Fibroblast of upper back skin (primary cell): ENCODE measurements around the gene NSMCE1.
A peak's percentile ranks its signal among the peaks of the same experiment; 100 is the strongest.
"Not testable (repeated sequence)": the region's sequence is repeated elsewhere in the genome, so short reads cannot be mapped to it uniquely, and the experiment has no call there.

Source experiments
- DNase-seq: peaks from one replicate; pipeline ENCODE4 v3.0.0-alpha.2; 2013

Gene NSMCE1

GRCh38 chr16:27211026-27211425, 57.5 kb downstream of the NSMCE1 start:
- DNase-seq: no peak

DNA sequence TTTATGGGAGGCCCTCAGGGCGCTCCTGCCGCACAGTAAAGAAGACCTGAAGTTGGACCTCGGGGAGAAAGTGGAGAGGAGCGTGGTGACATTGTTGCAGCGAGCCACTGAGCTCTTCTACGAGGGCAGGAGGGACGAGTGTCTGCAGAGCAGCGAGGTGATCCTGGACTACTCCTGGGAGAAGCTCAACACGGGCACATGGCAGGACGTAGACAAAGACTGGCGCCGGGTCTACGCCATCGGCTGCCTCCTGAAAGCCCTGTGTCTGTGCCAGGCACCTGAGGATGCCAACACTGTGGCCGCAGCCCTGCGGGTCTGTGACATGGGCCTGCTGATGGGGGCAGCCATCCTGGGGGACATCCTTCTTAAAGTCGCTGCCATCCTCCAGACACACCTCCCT, 58.4 kb downstream of the NSMCE1 start:
- DNase-seq: no peak

DNA sequence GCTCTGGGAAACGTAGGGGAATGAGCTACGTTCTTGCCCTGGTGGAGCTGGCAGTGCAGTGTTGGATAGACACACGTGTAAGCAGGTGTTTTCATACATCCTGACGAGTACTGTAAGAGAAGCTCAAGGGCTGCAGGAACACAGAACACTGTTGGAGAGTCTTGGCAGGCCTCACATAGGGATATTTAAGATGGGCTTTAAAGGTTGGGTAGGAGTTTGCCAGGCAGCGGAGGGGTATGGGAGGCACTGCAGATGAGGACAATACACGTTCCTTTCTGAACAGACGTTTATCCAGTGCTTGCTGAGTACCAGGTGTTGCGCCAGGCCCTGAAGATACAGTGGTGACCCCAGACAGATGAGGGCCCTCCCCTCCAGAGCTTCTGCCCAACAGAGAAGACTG, 59.0 kb downstream of the NSMCE1 start:
- DNase-seq: no peak

DNA sequence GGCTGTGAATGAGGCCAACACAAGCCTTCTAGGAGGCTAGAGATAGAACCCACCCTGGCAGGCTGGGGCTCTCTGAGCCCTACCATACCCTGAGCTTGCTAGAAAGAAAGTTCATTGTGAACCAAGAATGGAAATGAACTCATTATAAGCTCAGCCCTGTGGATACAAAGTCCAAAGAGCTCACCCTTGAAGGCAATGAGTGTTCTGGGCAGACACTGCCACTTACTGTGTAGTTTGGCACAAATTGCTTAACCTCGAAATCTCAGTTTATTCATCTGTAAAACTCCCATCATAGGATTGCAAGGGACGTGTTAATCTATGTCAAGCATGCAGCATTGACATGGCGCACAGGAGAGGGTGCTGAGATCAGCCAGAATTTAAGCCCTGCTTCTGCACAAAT, 59.8 kb downstream of the NSMCE1 start:
- DNase-seq: no peak

GRCh38 chr16:27208081-27208680, 60.4 kb downstream of the NSMCE1 start:
- DNase-seq: no peak

GRCh38 chr16:27207121-27207520, 61.5 kb downstream of the NSMCE1 start:
- DNase-seq: not testable (repeated sequence)

GRCh38 chr16:27205423-27206065, 63.0 kb downstream of the NSMCE1 start:
- no peak for DNase-seq

DNA sequence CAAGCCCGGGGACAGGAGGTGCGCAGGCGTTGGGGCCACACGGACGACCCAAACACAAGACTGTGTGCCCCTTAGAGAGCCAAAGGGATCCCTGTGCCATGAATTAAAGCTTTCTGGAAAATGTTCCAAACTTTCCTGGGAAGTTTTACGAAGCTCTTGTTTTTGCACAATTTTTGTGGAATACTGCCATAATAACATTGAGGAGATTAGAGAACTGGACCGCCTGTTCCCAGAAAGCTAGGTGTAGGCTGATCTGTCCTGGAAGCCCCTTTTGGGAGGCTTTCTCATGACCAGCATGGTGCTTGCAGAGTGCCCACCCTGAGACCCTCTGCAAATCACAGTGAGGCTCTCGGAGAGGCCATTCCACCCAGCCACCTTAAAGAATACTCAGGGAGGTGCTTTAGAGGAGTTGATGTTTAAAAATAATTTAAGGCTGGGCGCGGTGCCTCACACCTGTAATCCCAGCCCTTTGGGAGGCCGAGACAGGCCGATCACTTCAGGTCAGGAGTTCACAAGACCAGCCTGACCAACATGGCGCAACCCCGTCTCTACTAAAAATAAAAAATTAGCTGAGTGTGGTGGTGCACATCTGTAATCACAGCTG, 64.2 kb downstream of the NSMCE1 start:
- no peak for DNase-seq

- peak; percentile 100 for DNase-seq
Measured at GRCh38 chr16:27203507-27204311, 64.9 kb downstream of the NSMCE1 start, which contains the start of gene KDM8. KDM8 (plus strand) TSS chr16:27203526; CDS start chr16:27210124, 6,598 bp downstream.

- peak; percentile 93 for DNase-seq
Measured at GRCh38 chr16:27202923-27203506, 65.6 kb downstream of the NSMCE1 start.

DNA sequence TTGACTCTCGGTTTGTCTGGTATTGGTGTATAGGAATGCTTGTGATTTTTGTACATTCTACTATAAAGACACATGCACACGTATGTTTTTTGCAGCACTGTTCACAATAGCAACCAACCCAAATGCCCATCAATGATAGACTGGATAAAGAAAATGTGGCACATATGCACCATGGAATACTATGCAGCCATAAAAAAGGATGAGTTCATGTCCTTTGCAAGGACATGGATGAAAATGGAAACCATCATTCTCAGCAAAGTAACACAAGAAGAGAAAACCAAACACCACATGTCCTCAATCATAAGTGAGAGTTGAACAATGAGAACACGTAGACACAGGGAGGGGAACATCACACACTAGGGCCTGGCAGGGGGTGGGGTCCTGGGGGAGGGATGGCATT, 67.7 kb downstream of the NSMCE1 start:
- DNase-seq: not testable (repeated sequence)

DNA sequence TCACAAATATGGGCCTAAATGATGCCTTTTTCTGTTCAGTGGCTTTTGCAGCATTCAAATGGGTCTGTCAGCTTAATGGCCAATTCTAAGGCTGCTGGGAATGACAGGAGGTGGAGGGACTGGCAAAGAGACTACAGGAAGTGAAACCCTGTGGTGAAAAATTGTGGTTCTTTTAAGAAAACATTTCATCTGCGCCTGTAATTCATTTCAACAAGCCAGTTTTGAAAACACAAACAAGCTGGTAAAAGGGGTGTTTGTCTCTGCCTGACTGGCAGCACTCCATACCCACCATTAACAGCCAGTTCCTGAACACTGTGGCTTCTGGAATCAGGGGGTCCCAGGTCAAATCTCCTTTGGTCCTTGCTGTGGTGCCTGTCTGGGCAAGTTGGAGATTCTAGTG, 68.8 kb downstream of the NSMCE1 start:
- peak; percentile 20 for DNase-seq

DNA sequence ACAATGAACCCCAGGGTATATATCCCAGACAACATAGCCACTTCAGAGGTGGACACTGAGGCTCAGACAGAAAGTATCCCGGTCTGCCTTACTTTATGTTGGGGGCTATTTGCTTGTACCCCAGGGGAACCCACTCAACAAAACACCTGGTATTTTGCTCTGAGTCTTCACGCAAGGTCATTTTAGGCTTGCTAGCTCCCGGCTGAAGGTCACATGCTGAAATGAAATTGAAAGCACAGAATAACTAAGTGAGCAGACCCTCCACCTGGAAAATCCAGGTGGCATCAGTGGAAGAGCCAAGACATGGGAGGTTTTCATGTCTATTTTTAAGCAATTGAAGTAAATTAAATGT, 69.4 kb downstream of the NSMCE1 start:
- no peak for DNase-seq

DNA sequence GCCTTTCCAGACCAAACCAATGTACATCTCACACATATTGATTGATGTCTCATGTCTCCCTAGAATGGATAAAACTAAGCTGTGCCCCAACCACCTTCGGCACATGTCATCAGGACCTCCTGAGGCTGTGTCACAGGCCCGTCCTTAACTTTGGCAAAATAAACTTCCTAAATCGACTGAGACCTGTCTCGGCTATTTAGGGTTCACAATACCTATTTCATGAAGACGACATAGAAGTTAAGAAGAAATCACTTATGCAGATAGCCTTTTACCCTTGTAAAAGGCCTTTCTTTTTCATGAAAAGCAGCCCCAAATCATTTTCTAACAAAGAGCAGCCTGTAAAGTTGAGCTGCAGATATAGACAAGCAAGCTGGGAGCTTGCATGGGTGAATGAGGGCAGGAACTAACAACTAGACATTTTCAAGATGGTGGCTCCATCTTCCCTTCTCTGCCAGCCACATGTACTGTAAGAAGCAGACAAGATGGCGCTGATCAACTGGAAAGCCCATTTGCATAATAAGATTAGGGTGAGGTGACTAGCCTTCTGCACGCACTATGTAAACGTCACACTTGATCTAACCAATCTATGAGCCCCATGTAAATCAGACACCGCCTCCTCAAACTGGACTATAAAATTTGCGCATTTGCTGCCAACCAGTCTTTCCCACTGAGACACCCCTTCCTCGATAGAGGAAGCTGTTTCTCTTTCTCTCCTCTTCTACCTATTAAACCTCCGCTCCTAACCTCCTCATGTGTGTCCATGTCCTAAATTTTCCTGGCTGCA, 69.9 kb downstream of the NSMCE1 start:
- DNase-seq: no peak

DNA sequence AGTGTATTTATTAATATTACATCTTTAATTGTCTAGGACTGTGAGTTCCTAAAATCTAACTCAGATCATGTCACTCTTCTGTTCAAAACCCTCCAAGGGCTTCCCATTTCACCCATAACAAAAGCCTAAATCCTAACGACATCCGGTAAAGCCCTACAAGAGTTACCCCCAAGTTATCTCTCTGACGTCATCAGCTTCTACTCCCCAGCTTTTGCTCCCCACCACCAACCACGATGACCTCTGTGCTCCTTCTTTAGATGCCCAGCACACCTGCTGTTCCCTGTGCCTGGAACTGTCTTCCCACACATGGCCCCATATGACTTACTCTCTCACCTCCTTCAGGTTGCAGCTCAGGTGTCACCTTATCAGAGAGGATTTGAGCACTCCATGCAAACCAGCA, 71.6 kb downstream of the NSMCE1 start:
- DNase-seq: no peak

- no peak for DNase-seq
Measured at GRCh38 chr16:27195941-27196595, 72.5 kb downstream of the NSMCE1 start.

DNA sequence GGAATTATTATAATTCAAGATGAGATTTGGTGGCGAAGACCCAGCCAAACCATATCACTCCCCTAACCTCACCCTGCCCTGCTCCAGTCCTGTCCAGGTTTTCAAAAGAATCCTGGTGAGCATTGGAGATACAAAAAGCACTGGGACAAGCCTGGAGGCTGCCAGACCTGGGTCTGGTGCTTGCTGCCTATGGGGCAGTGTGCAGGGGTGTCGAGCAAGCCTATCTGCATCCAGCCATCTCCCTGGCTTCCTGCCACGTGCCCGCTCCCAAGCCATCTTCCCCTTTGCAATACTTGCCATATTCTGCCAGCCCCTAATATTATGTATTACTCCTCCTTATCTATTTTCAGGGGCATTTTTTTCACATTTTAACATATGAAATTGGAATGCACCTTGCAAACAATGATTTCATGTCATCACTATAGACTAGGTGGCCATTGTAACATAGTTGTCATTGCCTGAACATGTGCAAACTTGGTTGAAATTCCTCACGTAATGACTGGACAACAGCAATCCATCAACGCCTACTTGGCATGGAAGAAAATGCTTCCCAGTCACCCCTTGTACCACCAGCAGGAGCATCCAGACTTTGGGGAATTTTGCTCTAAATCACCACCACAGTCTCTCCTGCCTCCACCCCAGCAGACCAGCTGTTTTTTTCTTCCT, 73.4 kb downstream of the NSMCE1 start:
- DNase-seq: no peak

GRCh38 chr16:27193300-27193990, 75.1 kb downstream of the NSMCE1 start:
- no peak for DNase-seq

DNA sequence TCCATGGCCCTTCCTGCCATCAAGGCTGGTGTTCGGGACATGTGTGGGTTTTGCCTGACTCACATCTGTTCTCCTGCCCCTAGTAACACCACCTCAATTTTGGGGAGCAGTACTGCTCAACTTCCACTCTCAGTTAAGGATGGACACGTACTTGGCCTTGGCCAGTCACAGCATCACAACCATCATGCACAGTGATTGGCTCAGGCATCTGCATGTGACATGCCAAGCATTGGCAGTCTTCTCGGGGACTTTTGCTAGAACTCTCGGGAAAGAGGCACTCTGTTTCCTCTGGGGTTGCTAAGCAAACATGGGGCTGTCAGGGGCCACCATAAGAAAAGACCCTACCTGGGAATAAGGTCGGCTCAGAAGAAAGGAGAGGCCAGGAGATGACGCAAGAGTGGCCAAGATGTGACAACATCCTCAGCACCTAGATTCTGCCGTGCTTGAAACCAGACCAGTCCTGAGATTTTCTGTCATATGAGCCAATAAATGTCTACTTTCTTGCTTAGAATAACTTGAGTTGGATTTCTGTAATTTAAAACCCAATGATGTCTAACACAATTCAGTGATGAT, 77.1 kb downstream of the NSMCE1 start:
- no peak for DNase-seq

GRCh38 chr16:27190316-27190871, 78.2 kb downstream of the NSMCE1 start:
- no peak for DNase-seq
